ENCODE data around the gene PHKA2. TPM values are rescaled to one million over a fixed set of nuclear protein-coding genes. Genes with fewer than 3 reads are reported as not detected.

Gene PHKA2
- total RNA-seq, 1 donor from 2014 or later = 13.2 TPM

DNA sequence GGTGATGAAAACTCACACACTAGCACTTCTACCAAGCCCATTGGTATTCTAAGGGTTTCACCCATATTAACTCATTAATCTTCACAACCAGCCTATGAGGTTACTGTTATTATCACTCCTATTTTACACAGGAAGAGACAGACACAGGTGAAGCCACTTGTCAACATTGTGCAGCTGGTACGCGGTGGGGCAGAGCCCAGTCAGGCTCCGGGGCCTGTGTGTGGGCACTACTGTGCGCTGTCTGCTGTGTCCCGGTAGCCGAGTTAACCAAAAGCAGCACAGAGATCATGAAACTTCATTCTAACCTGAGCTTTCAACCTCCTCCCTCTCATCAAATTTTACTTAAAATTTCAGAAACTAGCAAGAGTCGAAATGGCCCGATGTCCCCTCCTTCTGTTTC lies 111.3 kb downstream of the PHKA2 start:
- Mint-ChIP-seq H3K4me1 (ENCODE audit: low read depth, unreplicated experiment) (peaks cover 2% of the 10 kb centered on the region), H3K9me3 (ENCODE audit: unreplicated experiment) (no peaks in the 10 kb centered on the region), H3K27ac (ENCODE audit: unreplicated experiment) (no peak overlapping the region), H3K4me3 (ENCODE audit: unreplicated experiment) (no peak overlapping the region), H3K36me3 (ENCODE audit: unreplicated experiment) (no peaks in the 10 kb centered on the region), H3K27me3 (ENCODE audit: unreplicated experiment) (no peaks in the 10 kb centered on the region)
- no peak for DNase-seq
- TF ChIP-seq, protein P1, sequence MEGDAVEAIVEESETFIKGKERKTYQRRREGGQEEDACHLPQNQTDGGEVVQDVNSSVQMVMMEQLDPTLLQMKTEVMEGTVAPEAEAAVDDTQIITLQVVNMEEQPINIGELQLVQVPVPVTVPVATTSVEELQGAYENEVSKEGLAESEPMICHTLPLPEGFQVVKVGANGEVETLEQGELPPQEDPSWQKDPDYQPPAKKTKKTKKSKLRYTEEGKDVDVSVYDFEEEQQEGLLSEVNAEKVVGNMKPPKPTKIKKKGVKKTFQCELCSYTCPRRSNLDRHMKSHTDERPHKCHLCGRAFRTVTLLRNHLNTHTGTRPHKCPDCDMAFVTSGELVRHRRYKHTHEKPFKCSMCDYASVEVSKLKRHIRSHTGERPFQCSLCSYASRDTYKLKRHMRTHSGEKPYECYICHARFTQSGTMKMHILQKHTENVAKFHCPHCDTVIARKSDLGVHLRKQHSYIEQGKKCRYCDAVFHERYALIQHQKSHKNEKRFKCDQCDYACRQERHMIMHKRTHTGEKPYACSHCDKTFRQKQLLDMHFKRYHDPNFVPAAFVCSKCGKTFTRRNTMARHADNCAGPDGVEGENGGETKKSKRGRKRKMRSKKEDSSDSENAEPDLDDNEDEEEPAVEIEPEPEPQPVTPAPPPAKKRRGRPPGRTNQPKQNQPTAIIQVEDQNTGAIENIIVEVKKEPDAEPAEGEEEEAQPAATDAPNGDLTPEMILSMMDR (IDR thresholded peaks at IDR 0.05; ENCODE audit: partially characterized antibody, unreplicated experiment) = no peak

DNA sequence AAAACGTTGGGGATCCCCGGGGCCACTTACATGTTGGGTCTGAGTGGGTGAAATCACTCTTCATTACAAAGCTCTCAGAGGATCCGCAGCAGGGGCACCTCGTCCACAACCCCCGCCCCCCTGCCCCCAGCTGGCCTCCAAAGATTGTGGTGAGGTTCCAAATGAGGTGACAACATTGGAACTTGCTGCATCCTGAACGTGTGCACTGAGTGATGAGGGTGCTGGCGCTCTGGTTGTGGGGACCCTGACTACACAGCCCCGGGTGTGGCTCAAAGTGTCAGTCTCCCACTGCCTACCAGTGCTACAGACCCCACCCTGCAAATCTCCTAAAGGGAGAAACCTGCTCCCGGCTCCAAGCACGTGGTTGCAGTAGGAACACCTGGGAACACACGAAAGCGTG lies 111.9 kb downstream of the PHKA2 start:
- H3K27ac Mint-ChIP-seq (ENCODE audit: unreplicated experiment) = no peak overlapping the region
- peaks cover 2% of the 10 kb centered on the region for H3K4me1 Mint-ChIP-seq (ENCODE audit: low read depth, unreplicated experiment)
- no peak for DNase-seq
- H3K36me3 Mint-ChIP-seq (ENCODE audit: unreplicated experiment) = no peaks in the 10 kb centered on the region
- no peaks in the 10 kb centered on the region for H3K9me3 Mint-ChIP-seq (ENCODE audit: unreplicated experiment)
- no peak overlapping the region for H3K4me3 Mint-ChIP-seq (ENCODE audit: unreplicated experiment)
- TF ChIP-seq, protein P1 (IDR thresholded peaks at IDR 0.05; ENCODE audit: partially characterized antibody, unreplicated experiment) = no peak
- no peaks in the 10 kb centered on the region for H3K27me3 Mint-ChIP-seq (ENCODE audit: unreplicated experiment)

DNA sequence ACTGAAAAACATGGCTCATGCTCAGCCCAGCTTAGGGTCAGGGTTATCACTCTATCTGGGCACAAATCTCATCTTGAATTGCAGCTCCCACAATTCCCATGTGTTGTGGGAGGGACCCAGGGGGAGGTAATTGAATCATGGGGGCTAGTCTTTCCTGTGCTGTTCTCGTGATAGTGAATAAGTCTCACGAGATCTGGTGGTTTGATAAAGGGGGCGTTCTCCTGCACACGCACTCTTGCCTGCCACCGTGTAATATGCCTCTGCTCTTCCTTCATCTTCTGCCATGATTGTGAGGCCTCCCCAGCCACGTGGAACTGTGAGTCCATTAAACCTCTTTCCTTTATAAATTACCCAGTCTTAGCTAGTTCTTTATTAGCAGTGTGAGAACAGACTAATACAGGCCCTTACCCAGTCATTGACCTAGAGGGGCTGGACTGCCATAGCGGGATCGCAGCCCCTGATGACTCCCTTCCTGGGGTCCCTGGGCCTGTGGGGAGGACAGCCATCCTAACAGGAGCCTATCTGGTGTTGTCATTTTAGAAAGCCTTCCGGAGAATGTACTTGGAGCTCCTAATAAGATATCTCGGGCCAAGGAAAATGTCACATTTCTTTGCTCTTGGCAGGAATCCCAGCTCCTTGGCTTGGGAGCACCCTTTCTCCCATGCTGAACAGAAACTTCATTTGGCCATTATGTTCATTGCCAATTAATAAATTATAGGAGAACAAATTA lies 112.6 kb downstream of the PHKA2 start:
- Mint-ChIP-seq H3K27me3 (ENCODE audit: unreplicated experiment) (no peaks in the 10 kb centered on the region), H3K27ac (ENCODE audit: unreplicated experiment) (no peak overlapping the region), H3K36me3 (ENCODE audit: unreplicated experiment) (no peaks in the 10 kb centered on the region), H3K4me1 (ENCODE audit: low read depth, unreplicated experiment) (peaks cover 2% of the 10 kb centered on the region), H3K4me3 (ENCODE audit: unreplicated experiment) (no peak overlapping the region), H3K9me3 (ENCODE audit: unreplicated experiment) (no peaks in the 10 kb centered on the region)
- no peak for DNase-seq
- TF ChIP-seq, protein P1 (IDR thresholded peaks at IDR 0.05; ENCODE audit: partially characterized antibody, unreplicated experiment) = no peak

DNA sequence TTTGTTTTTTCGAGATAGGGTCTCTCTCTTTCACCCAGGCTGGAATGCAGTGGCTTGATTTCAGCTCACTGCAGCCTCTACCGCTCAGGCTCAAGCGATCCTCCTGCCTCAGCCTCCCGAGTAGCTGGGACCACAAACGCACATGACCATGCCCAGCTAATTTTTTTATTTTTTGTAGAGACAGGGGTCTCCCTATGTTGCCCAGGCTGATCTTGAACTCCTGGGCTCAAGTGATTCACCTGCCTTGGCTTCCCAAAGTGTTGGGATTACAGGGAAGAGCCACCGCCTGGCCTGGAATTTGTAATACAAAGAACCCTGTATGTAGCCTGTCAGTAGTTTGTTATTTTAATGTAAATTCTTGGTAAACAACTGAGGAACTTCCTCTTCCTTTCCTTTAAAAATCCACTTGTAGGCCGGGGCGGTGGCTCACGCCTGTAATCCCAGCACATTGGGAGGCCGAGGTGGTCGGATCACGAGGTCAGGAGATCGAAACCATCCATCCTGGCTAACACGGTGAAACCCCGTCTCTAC lies 119.5 kb downstream of the PHKA2 start:
- TF ChIP-seq, protein P1 (IDR thresholded peaks at IDR 0.05; ENCODE audit: partially characterized antibody, unreplicated experiment) = no peak
- H3K27me3 Mint-ChIP-seq (ENCODE audit: unreplicated experiment) = peaks cover 1% of the 10 kb centered on the region
- no peak overlapping the region for H3K4me3 Mint-ChIP-seq (ENCODE audit: unreplicated experiment)
- H3K27ac Mint-ChIP-seq (ENCODE audit: unreplicated experiment) = no peak overlapping the region
- H3K9me3 Mint-ChIP-seq (ENCODE audit: unreplicated experiment) = no peaks in the 10 kb centered on the region
- DNase-seq = no peak
- no peaks in the 10 kb centered on the region for H3K36me3 Mint-ChIP-seq (ENCODE audit: unreplicated experiment)
- H3K4me1 Mint-ChIP-seq (ENCODE audit: low read depth, unreplicated experiment) = no peaks in the 10 kb centered on the region

DNA sequence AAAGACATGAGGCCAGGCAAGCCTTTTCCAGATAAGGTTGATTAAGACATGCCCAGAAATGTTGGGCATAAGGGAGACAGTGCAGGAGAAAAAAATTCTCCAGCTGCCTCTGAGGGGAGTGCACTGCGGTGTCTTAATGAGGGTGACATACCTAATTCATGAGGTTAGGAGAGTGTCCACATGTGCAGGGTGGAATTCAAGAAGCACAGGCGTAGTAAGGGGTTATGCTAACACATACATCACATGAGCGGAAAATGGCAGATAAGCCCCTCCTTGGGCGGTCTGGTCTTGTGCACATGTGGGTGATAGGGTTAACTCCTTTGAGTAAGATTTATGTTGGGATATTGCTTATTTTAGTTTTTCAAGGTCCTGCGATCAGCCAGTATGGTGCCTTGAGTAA lies 122.4 kb downstream of the PHKA2 start:
- DNase-seq = no peak
- no peaks in the 10 kb centered on the region for H3K9me3 Mint-ChIP-seq (ENCODE audit: unreplicated experiment)
- no peak overlapping the region for H3K4me3 Mint-ChIP-seq (ENCODE audit: unreplicated experiment)
- no peak overlapping the region for H3K27ac Mint-ChIP-seq (ENCODE audit: unreplicated experiment)
- peaks cover under 1% of the 10 kb centered on the region for H3K4me1 Mint-ChIP-seq (ENCODE audit: low read depth, unreplicated experiment)
- H3K36me3 Mint-ChIP-seq (ENCODE audit: unreplicated experiment) = no peaks in the 10 kb centered on the region
- TF ChIP-seq, protein P1 (IDR thresholded peaks at IDR 0.05; ENCODE audit: partially characterized antibody, unreplicated experiment) = no peak
- peaks cover 1% of the 10 kb centered on the region for H3K27me3 Mint-ChIP-seq (ENCODE audit: unreplicated experiment)
